ENCODE measurements around the gene GABRD.

The GABRD gene

GRCh38 chr1:1985375-1986050 is 33.6 kb upstream of the GABRD start:
- DNase-seq, result no peak

DNA sequence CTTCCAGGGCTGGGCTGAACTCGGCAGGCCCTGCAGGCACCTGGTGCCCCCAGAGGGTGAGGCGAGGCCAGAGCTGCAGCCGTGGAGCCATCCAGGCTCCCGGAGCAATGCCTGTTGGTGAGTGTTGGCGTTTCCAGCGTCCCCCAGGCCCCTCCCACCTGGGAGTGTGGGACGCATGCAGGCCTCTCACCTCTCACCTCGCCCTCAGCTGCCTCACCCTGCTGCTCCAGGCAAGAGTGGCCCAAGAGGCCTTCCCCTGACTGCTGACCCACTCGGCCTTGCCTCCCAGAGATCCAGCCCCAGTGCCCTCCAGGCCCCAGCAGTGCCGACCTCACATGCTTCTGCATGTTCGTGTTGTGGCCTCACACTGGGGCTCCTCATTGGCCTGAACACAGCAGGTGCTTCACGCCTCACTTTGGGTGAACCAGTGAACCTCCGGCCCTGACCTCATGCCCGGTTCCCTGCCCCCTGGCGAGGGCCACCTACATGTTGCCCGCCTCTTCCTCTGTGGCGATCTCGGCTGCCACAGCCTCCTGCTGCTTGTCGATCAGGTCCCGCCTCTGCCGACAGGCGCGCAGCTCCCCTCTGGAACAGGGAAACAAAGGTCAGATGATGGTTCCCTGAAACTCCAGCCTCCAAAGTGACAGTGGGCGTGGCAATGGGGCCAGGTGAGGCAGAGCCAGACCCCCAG is 32.5 kb upstream of the GABRD start:
- no peak for DNase-seq

DNA sequence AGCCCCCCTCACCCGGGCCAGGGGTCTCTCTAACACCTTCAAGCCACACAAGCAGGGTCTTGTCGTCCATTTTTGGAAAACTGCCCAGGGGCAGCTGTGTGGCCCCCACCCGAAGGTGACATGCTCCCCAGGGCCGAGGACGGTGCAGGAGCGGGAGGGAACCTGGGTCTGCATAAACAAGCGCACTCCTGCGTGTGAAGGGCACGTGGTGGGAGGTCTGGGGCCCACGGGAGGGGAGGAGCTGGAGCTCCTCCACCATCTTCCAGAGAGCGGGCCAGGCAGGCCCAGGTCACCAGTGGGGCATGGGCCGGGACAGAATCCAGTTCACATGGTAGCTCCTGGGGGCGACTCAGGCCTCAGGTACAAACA is 32.0 kb upstream of the GABRD start:
- no peak for DNase-seq

- no peak for DNase-seq
Measured at GRCh38 chr1:1988061-1988945, 30.8 kb upstream of the GABRD start.

- DNase-seq, result no peak
Measured at GRCh38 chr1:1989102-1989542, 30.0 kb upstream of the GABRD start.

- DNase-seq, result no peak
Measured at GRCh38 chr1:1989789-1990188, 29.4 kb upstream of the GABRD start.

- no peak for DNase-seq
Measured at GRCh38 chr1:1990222-1990621, 28.9 kb upstream of the GABRD start.

- no peak for DNase-seq
Measured at GRCh38 chr1:1994536-1994935, 24.6 kb upstream of the GABRD start.

DNA sequence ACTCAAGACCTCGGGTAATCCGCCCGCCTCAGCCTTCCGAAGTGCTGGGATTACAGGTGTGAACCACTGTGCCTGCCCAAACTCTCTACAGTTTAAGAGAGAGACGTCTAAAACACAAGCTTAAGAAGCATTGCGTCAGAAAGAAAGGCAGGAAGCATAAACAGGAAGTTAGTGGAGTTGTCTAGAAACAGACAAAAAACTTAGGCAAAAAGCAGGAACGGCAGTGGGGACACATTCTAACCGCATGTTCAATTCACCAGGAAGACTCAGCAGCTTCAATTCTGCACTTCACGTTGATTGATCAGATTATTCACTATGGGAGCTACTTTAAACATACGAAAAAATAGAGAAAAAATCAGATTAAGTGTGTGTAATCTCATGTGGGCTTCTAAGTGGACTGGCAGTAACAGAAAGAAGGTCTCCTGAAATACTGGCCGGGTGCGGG is 22.9 kb upstream of the GABRD start:
- DNase-seq, result no peak

GRCh38 chr1:1997576-1997975 is 21.6 kb upstream of the GABRD start:
- DNase-seq, result no peak

DNA sequence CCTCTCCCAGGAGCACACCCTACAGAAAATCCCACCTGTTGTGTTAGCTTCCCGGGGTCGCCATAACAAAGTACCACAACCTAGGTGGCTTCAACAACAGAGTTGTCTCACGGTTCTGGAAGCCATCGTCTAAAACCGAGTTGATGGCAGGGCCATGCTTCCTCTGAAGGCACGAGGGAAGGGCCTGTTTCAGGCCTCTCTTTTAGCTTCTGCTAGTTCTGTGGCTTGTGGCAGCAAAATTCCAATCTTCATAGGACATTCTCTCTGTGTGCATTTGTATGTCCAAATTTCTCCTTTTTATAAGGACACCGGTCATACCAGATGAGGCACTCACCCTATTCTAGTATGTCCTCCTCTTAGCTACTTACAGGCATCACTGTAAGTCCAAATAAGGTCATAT is 18.7 kb upstream of the GABRD start:
- no peak for DNase-seq

GRCh38 chr1:2000850-2001249 is 18.3 kb upstream of the GABRD start:
- DNase-seq, result no peak

DNA sequence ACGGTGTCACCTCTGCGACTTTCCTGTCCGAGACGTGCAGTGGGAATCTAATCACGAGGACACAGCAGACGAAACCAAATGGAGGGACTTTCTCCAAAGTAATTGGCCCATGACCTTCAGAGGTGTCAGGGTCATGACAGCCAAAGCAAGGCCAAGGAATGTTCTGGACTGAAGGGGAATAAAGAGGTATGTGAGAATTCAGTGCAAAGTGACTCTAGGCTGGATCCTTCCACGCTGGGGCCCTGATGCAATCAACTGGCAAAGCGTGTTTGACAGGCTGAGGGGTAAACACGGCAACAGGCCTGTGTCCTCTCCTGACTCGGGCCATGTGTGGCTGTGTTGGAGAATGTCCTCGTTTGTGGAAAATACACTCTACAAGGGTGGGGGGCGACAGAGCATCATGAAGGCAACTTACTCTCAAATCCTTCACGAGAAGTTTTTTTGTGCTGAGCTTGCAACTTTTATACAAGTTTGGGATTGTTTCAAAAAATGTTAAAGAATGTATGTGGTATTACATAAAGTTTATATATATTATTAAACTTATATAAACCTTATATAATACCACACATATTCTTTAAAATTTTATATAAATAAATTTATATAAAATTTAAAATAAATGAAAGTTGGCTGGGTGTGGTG is 17.3 kb upstream of the GABRD start:
- no peak for DNase-seq

- DNase-seq, result no peak
Measured at GRCh38 chr1:2003541-2004131, 15.5 kb upstream of the GABRD start, which contains the start of gene CFAP74. CFAP74 (minus strand) TSS chr1:2003786; CDS start chr1:1990956, 12,830 bp downstream.

GRCh38 chr1:2004856-2005255 is 14.3 kb upstream of the GABRD start:
- DNase-seq, result no peak

GRCh38 chr1:2009101-2010053 is 9.8 kb upstream of the GABRD start:
- no peak for DNase-seq

GRCh38 chr1:2014181-2014580 is 5.0 kb upstream of the GABRD start:
- no peak for DNase-seq

DNA sequence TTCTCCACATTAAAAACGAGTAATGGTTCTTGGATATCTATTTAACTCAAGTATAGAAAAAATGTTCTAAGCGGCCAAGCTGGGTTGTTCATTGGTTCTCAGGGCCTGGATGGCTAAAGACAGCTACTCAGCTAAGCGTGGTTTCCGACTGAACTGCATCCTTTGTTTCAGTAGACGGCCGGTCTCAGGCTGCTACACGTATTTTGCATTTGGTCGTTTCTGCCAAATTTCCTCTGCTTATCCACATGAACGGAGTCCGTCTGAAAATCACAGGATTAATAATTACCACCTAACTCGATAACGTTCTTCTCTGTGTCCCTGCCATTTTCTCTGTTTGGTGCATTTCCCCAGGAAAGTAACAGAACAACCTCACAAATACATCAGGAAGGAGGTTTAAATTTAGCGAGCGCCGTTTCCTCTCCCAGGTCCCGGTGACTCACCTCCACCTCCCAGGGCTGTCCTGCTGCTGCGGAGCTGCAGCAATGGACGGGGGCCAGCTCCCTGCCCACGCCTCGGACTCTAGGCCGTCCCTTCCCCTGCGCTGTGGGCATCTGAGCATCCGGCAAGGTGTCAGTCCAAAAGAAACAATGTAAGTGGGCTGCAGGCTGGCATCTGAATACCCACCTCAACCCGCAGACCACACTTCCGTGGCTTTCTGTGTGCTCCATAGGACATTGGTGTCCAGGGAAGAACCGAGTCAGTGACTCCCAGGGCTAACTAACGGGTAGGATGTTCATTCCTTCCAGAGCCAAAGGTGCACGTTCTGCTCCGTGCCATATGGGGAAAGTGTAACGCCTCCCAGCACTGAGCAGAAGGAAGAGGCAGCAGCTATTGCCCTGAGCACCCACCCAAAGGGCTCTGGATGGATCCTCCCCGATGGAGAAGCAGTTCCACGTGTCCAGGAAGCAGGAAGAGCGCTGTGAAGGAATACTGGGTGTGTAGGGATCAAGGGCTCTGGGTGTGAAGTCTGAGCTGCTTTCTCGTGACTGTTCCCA is 4.1 kb upstream of the GABRD start:
- no peak for DNase-seq

DNA sequence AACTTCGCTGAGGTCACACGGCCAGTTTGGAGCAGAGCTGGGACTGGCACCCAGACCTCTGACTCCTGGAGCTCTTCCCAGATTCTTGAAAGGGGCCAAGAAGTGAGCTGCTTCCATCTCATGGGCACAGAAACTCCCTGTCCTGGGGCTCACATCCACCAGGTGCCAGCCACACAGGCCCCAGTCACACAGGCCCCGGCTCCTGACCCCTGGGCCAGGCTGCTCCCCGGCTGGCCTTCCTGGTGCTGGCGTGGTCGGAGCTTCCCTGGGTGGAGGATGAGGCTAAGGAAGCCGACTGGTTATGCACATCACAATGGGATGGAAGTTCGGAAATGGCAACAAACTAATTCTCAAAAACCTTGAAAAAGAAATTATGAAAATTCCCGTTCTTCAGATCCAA is 3.0 kb upstream of the GABRD start:
- no peak for DNase-seq
